Suprapubic skin (tissue), 4 donors: ENCODE data around the gene EDNRB. TPM values are rescaled to one million over a fixed set of nuclear protein-coding genes. Genes with fewer than 3 reads are reported as not detected.

Experiments
- DNase-seq, 2 donors: peaks; one replicate each; pipeline ENCODE4 v3.0.0-alpha.2; 2019; ENCODE audit warnings: low spot score in 2 of 2
- H3K27ac ChIP-seq: fragments of 200-600 bp; sonication (generic); one replicate; pipeline ENCODE4 v1.5.1; 2019
- H3K27me3 ChIP-seq: fragments of 200-600 bp; sonication (generic); one replicate; pipeline ENCODE4 v1.5.1; 2019
- H3K36me3 ChIP-seq: fragments of 200-600 bp; sonication (generic); one replicate; pipeline ENCODE4 v1.5.1; 2019
- H3K4me1 ChIP-seq: fragments of 200-600 bp; sonication (generic); one replicate; pipeline ENCODE4 v1.5.1; 2019
- H3K4me3 ChIP-seq: fragments of 200-600 bp; sonication (generic); one replicate; pipeline ENCODE4 v1.5.1; 2019; ENCODE audit warnings: mild to moderate bottlenecking
- H3K9me3 ChIP-seq: fragments of 200-600 bp; sonication (generic); one replicate; pipeline ENCODE4 v1.5.1; 2019
- EP300 ChIP-seq: sonication (generic); formaldehyde crosslinking; IDR thresholded peaks from one replicate; pipeline ENCODE4 v1.6.1; 2017; ENCODE audit warnings: antibody characterized with exemption
- POLR2A ChIP-seq, 2 donors: fragments of 450-650 bp; IDR thresholded peaks; one replicate each; pipeline ENCODE4 v1.6.1; 2017; ENCODE audit warnings: antibody characterized with exemption in 2 of 2, mild to moderate bottlenecking in 2 of 2, moderate library complexity in 2 of 2
- POLR2AphosphoS5 ChIP-seq, 3 donors: sonication (generic); formaldehyde crosslinking; IDR thresholded peaks; one replicate each; pipeline ENCODE4 v1.6.1; 2017; ENCODE audit warnings: antibody characterized with exemption in 3 of 3
- WGBS: methylation state at CpG from one replicate; pipeline ENCODE4 v1.1.5; 2018; 5-methylcytosine and 5-hydroxymethylcytosine counted together
- total RNA-seq, 4 donors: library from RNA; depleted of rRNA; stranded (reverse); fragments of >200 nt; gene quantifications; one replicate each; pipeline ENCODE4 v1.1.0, GENCODE V29; 2016
- TF ChIP-seq, protein P1 (sequence below), 2 donors: fragments of 200-600 bp in 1 of 2; fragments of 450-650 bp in 1 of 2; sonication (generic) in 1 of 2; IDR thresholded peaks; one replicate each; pipeline ENCODE4 v1.5.1; 2016 to 2019; ENCODE audit warnings: antibody characterized with exemption in 2 of 2, mild to moderate bottlenecking in 1 of 2, moderate library complexity in 1 of 2

The EDNRB gene
- total RNA-seq, 4 donors from 2014 or later, result 22.9 to 35.2 (median 26.8) TPM

DNA sequence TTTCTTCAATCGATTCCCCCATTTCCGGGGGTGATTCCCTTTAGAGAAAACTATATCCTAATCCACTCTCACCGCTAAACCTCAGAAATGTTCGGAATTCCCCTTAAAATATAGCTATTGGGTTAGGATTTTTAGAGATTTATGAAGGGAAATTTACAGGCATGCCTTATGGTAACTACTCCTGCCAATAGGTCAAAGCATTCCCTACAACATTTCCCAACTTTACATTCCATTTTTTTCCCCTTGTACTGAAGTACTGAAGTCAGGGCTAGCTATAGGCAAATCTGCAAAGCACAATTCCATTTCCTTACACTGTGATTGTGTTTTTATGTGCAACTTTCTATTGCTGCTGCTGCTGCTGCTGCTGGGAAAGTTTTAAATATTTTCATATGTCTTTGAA is 2.1 kb downstream of the EDNRB start:
- peak overlapping the region; percentile 18 for H3K27ac ChIP-seq
- peak overlapping the region; percentile 60 for H3K4me3 ChIP-seq
- no peak for DNase-seq
- WGBS, result 34% methylated on average over 4 of the region's 4 CpGs
- H3K36me3 ChIP-seq, result no peaks in the 10 kb centered on the region
- peaks cover 7% of the 10 kb centered on the region for H3K27me3 ChIP-seq
- peaks cover 18% of the 10 kb centered on the region for H3K4me1 ChIP-seq
- H3K9me3 ChIP-seq, result no peaks in the 10 kb centered on the region
- no peak for TF ChIP-seq POLR2AphosphoS5 (IDR thresholded peaks at IDR 0.05)
- TF ChIP-seq POLR2A (IDR thresholded peaks at IDR 0.05), result no peak

DNA sequence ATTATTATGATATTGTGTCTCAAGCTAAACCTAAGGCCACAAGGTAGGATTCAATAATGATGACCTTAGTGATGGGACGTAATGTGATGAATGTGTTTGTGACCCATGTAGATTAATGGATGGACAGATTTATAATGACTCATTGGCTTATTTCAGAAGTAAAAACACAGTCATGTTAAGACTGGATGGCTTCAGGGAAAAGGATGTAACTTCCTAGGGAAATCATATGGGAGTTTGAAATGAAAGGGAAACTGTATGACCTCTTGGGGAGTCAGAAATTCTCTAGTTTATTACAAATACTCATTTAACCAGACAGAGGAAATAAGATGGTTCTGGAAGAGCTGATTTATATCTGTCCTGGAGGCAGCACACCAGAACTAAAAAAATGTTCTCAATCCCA is 2.9 kb downstream of the EDNRB start:
- peak overlapping the region; percentile 60 for H3K4me3 ChIP-seq
- no peak overlapping the region for H3K27ac ChIP-seq
- 89% methylated on average over 1 of the region's 1 CpG for WGBS
- H3K36me3 ChIP-seq, result no peaks in the 10 kb centered on the region
- TF ChIP-seq POLR2AphosphoS5 (IDR thresholded peaks at IDR 0.05), result no peak
- TF ChIP-seq, protein P1, sequence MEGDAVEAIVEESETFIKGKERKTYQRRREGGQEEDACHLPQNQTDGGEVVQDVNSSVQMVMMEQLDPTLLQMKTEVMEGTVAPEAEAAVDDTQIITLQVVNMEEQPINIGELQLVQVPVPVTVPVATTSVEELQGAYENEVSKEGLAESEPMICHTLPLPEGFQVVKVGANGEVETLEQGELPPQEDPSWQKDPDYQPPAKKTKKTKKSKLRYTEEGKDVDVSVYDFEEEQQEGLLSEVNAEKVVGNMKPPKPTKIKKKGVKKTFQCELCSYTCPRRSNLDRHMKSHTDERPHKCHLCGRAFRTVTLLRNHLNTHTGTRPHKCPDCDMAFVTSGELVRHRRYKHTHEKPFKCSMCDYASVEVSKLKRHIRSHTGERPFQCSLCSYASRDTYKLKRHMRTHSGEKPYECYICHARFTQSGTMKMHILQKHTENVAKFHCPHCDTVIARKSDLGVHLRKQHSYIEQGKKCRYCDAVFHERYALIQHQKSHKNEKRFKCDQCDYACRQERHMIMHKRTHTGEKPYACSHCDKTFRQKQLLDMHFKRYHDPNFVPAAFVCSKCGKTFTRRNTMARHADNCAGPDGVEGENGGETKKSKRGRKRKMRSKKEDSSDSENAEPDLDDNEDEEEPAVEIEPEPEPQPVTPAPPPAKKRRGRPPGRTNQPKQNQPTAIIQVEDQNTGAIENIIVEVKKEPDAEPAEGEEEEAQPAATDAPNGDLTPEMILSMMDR (IDR thresholded peaks at IDR 0.05), result no peak
- no peak for TF ChIP-seq EP300
- no peak for TF ChIP-seq POLR2A (IDR thresholded peaks at IDR 0.05)
- no peaks in the 10 kb centered on the region for H3K9me3 ChIP-seq
- peaks cover 18% of the 10 kb centered on the region for H3K4me1 ChIP-seq
- DNase-seq, result no peak
- H3K27me3 ChIP-seq, result peaks cover 7% of the 10 kb centered on the region

DNA sequence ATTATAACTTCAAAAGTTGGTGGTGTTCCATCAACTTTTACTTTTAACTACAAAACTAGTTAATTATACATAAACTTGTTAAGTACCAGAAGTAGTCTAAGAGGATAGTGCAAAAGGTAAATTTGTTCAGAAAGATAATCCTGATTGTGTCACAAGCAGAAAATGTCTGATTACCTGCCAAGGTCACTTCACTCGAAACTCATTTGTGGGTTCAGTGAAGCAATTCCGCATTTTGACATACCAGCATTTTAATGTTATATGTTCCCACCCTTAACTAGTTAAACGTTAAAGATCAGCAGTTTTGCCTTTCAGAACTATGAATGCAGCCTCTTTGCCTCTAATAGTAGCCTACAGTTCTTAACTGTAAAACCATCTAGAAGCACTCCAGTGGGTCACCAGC is 5.6 kb downstream of the EDNRB start:
- Histone ChIP-seq H3K36me3 (no peaks in the 10 kb centered on the region), H3K4me1 (no peaks in the 10 kb centered on the region), H3K27me3 (no peaks in the 10 kb centered on the region), H3K27ac (no peak overlapping the region), H3K9me3 (no peaks in the 10 kb centered on the region), H3K4me3 (no peak overlapping the region)
- WGBS, result 79% methylated on average over 3 of the region's 3 CpGs
- no peak for TF ChIP-seq POLR2AphosphoS5 (IDR thresholded peaks at IDR 0.05)
- TF ChIP-seq EP300, result no peak
- TF ChIP-seq, protein P1 (IDR thresholded peaks at IDR 0.05), result no peak
- no peak for DNase-seq

DNA sequence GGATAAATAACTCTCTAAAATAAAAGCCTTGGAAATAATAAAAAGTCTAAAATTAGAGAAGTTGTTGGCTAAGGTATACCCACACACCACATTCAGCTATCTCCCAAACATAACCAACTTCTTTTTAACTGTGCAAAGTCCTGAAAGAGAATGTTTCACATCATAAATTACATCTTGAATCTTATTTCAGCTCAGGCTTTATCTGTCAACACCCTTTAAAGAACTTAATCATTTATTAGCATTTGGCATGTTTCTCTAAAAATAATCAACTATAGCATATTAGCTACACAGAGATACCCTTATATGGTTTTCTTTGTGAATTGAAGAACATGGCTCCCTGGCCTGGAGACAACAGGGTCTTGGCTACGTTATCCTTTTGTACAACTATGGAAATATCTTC is 6.9 kb downstream of the EDNRB start:
- no peaks in the 10 kb centered on the region for H3K4me1 ChIP-seq
- no peaks in the 10 kb centered on the region for H3K9me3 ChIP-seq
- no peaks in the 10 kb centered on the region for H3K27me3 ChIP-seq
- no peaks in the 10 kb centered on the region for H3K36me3 ChIP-seq
- H3K27ac ChIP-seq, result no peak overlapping the region
- DNase-seq, result no peak
- H3K4me3 ChIP-seq, result peak overlapping the region; percentile 3
- 55% methylated on average over 1 of the region's 1 CpG for WGBS
- no peak for TF ChIP-seq EP300
- TF ChIP-seq POLR2AphosphoS5 (IDR thresholded peaks at IDR 0.05), result no peak
- no peak for TF ChIP-seq POLR2A (IDR thresholded peaks at IDR 0.05)
- TF ChIP-seq, protein P1 (IDR thresholded peaks at IDR 0.05), result no peak

DNA sequence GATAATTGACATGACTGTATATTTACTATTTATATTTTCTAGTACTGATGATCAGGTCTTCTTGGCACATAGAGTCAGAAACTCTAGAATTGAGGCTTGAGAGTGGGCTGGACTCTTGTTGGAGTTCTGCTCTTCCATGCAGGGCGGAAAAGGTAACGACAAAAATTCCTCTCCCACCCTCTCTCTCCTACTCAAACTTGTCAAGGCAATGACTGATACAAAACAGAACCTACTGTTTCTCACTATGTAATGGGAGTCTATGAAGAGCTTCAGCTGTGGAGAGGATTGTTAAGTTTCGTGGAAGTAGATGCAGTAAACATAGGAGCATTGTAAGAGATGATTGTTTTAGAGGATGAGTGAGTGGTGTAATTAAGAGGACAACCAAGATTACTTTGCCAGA is 8.8 kb downstream of the EDNRB start:
- no peaks in the 10 kb centered on the region for H3K4me1 ChIP-seq
- no peak overlapping the region for H3K27ac ChIP-seq
- no peak overlapping the region for H3K4me3 ChIP-seq
- no peaks in the 10 kb centered on the region for H3K9me3 ChIP-seq
- TF ChIP-seq, protein P1 (IDR thresholded peaks at IDR 0.05), result no peak
- TF ChIP-seq POLR2A (IDR thresholded peaks at IDR 0.05), result no peak
- no peak for TF ChIP-seq POLR2AphosphoS5 (IDR thresholded peaks at IDR 0.05)
- TF ChIP-seq EP300, result no peak
- 70% methylated on average over 3 of the region's 3 CpGs for WGBS
- no peaks in the 10 kb centered on the region for H3K27me3 ChIP-seq
- H3K36me3 ChIP-seq, result no peaks in the 10 kb centered on the region
- DNase-seq, result no peak

DNA sequence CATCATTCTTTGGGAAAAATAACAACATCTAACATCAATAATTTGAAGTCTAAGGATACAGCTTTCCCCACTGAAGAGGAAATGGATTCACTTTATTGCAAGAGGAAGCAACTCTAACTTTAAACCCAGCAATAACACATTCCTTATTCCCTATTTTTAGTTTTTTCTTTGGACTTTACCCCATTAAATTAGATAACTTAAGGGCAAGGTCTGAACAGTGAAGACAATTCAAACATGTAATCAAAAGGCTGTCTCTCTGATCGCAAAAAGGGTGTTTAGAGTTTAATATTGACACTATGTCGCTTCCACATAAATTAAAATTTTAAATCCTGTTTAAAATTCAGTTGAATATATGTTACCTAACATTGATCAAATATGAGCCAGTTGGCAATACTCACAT is 10.1 kb downstream of the EDNRB start:
- Histone ChIP-seq H3K4me1 (no peaks in the 10 kb centered on the region), H3K27ac (no peak overlapping the region), H3K36me3 (no peaks in the 10 kb centered on the region), H3K27me3 (no peaks in the 10 kb centered on the region), H3K9me3 (no peaks in the 10 kb centered on the region), H3K4me3 (no peak overlapping the region)
- TF ChIP-seq EP300 (no peak), POLR2A (IDR thresholded peaks at IDR 0.05) (no peak), POLR2AphosphoS5 (IDR thresholded peaks at IDR 0.05) (no peak)
- TF ChIP-seq, protein P1 (IDR thresholded peaks at IDR 0.05), result no peak
- DNase-seq, result no peak
- WGBS, result 89% methylated on average over 2 of the region's 2 CpGs
